ACC112 (cell line): Measurements from ENCODE around the gene ARL8A.

ENCODE experiments used
- H2AFZ ChIP-seq: fragments of 200-600 bp; sonication (generic); one replicate; pipeline ENCODE4 v1.6.0; 2017; ENCODE audit warnings: antibody characterized with exemption, low read length; ENCODE audit not compliant: unreplicated experiment
- H3K27ac ChIP-seq: fragments of 200-600 bp; sonication (generic); 2 replicates; pipeline ENCODE4 v1.5.1; 2014; ENCODE audit warnings: low read depth, mild to moderate bottlenecking, antibody characterized with exemption, low read length, moderate library complexity
- H3K27me3 ChIP-seq: fragments of 200-600 bp; sonication (generic); 2 replicates; pipeline ENCODE4 v1.6.1; 2014; ENCODE audit warnings: mild to moderate bottlenecking, antibody characterized with exemption, low read length, moderate library complexity, mixed read lengths; ENCODE audit not compliant: insufficient read depth
- H3K36me3 ChIP-seq: fragments of 200-600 bp; sonication (generic); 2 replicates; pipeline ENCODE4 v1.6.1; 2016; ENCODE audit warnings: mild to moderate bottlenecking, antibody characterized with exemption, low read length, moderate library complexity, mixed read lengths; ENCODE audit not compliant: insufficient read depth
- H3K4me1 ChIP-seq: fragments of 200-600 bp; sonication (generic); one replicate; pipeline ENCODE4 v1.6.1; 2016; ENCODE audit warnings: low read length, mixed read lengths; ENCODE audit not compliant: insufficient read depth, unreplicated experiment, control insufficient read depth
- H3K4me3 ChIP-seq: fragments of 200-600 bp; sonication (generic); 2 replicates; pipeline ENCODE4 v1.5.1; 2014; ENCODE audit warnings: mild to moderate bottlenecking, low read depth, low read length
- H3K79me2 ChIP-seq: fragments of 200-600 bp; sonication (generic); one replicate; pipeline ENCODE4 v1.6.0; 2016; ENCODE audit warnings: low read length; ENCODE audit not compliant: control insufficient read depth, unreplicated experiment, insufficient read depth

The ARL8A gene

DNA sequence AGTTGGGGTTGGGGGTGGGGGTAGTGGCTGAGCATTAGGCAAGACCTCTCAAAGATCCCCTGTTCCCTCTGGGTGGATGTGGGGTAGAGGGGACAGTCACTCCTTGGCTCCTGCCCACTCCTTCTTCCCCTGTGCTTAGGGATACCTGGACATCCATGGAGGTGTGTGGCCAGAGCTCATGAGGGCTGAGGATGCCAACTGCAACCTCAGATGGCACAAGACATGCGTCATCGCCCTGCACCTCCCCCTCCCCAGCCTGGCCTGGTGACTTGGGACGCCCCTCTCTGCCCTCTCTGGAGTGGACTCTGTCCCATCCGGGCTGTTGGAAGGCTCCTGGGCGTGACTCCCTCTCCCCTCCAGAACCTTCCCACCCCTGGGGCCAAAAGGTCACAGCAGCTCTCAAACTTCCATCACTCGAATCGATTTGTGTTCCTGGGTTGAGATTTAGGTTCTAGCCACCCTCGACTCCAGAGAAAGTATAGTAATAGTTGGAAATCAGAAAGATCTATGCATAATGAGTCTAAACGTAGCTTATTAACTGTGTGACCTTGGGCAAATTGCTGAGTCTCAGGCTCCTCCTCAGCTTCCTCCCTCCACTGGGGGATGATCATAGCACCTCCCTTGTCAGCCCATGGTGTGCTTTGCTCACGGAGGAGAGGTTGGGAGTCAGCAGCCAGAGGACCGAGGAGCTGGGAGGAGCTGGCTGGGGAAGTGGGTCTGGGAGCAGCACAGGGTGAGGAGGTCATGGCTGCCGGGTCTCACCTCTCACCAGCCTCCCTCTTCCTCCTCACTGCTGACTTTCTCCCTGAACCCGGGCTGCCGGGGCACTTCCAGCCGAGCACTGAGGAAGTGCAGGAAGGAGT is 18.1 kb upstream of the ARL8A start:
- Histone ChIP-seq H2AFZ (no peak overlapping the region), H3K27me3 (no peaks in the 10 kb centered on the region), H3K4me3 (no peak overlapping the region), H3K4me1 (no peaks in the 10 kb centered on the region), H3K27ac (no peak overlapping the region), H3K79me2 (no peaks in the 10 kb centered on the region), H3K36me3 (no peaks in the 10 kb centered on the region)

DNA sequence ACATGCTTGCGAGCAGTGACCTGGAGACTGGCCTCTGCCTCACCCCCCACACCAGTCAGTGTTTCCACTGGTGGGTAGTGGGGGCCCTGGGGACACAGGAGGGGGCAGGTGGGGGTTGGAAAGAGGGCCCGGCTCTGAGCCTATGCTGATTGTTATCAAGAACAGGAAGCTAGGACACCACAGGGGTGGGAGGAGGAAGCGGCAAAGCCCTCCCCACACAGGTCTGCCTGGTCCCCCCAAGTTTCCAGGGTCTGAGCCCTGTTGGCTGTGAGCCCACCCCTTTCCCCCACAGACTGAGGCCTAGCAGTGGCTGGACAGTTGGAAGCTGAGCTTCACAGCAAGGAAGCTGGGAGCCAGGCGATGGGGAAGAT is 17.5 kb upstream of the ARL8A start:
- H2AFZ ChIP-seq, result no peak overlapping the region
- no peak overlapping the region for H3K4me3 ChIP-seq
- H3K36me3 ChIP-seq, result no peaks in the 10 kb centered on the region
- no peaks in the 10 kb centered on the region for H3K79me2 ChIP-seq
- H3K27ac ChIP-seq, result no peak overlapping the region
- no peaks in the 10 kb centered on the region for H3K27me3 ChIP-seq
- no peaks in the 10 kb centered on the region for H3K4me1 ChIP-seq

DNA sequence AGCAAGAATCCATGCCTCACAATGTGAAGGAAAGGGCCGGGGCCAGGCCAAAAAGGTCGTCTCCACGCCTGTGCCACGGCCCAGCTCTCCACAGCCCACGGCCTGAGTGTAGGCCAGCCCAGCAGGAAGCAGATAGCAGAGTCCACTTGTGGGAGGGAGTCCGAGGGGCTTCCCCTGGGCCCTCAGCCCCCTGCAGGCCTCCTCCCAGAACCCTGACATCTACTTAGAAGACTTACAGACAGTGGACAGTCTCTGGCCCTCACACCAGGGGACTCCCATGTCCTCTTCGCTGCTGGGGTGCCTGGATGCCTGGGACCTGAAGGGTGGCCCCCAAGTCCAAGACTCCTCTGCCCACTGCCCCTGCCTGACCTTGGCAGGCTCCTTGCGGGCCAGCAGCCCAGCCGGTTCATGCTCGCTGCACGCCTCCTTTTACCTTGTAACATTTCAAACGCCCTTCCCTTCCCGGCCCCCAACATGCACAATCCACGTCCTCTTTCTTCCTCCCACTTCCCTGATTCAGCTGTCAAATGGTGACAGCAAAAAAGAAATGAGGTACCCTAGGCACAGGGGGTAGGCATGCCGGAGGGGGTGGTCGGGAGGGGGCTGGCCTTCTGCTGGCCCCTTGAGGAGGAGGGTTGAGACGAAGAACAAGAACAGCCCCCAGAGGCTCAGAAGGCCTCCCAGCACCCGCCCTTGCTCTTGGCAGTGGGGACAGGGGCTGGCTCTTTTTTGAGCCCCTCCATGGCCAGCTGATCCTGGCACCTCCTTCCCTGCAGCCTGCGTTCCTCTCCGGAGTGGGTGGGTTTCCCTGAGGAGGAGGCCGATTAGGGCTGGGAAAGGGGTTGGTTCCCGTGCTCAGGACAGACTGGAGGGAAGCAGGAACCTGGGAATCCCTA is 16.9 kb upstream of the ARL8A start:
- H3K4me3 ChIP-seq, result no peak overlapping the region
- H3K36me3 ChIP-seq, result no peaks in the 10 kb centered on the region
- H3K4me1 ChIP-seq, result no peaks in the 10 kb centered on the region
- H2AFZ ChIP-seq, result no peak overlapping the region
- H3K79me2 ChIP-seq, result no peaks in the 10 kb centered on the region
- no peaks in the 10 kb centered on the region for H3K27me3 ChIP-seq
- H3K27ac ChIP-seq, result no peak overlapping the region

DNA sequence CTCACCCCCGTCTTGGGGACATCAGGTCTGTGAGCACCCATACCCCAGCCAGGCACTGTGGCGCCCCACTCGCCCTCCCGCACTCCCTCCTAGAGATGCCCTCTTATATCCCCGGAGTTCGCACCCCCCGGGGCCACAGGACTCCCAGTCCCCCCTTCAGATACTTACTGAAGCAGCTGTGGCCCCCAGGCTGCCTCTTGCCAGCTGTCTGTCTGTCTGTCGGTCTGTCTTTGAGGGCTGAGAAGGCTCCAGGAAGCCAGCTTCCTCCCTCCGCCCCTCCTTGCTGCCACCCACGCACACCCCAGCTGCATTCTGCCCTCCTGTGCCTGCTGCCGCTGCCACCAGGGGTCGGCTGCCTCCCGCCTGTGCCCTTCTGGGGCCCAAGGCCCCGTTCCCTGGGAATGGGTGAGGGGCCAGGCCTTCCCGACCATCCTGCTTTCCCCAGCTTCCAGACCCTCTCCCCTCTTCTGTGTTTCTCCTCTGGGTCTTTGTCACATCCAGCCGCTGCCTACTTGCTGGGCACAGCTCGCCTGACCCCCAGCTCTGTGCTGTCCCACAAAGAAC is 15.9 kb upstream of the ARL8A start, which contains the start of gene PTPN7:
TSS of gene PTPN7 (minus strand) at position 226 of the 564 bp plus-strand sequence. CDS start 1,200 bp downstream, outside the sequence.
- no peak within 1 kb of the TSS for H2AFZ ChIP-seq
- no peaks in the 10 kb centered on the region for H3K27me3 ChIP-seq
- no peak within 1 kb of the TSS for H3K27ac ChIP-seq
- H3K79me2 ChIP-seq, result no peaks in the 10 kb centered on the region
- H3K4me3 ChIP-seq, result no peak within 1 kb of the TSS
- H3K4me1 ChIP-seq, result peaks cover 1% of the 10 kb centered on the region
- no peaks in the 10 kb centered on the region for H3K36me3 ChIP-seq

DNA sequence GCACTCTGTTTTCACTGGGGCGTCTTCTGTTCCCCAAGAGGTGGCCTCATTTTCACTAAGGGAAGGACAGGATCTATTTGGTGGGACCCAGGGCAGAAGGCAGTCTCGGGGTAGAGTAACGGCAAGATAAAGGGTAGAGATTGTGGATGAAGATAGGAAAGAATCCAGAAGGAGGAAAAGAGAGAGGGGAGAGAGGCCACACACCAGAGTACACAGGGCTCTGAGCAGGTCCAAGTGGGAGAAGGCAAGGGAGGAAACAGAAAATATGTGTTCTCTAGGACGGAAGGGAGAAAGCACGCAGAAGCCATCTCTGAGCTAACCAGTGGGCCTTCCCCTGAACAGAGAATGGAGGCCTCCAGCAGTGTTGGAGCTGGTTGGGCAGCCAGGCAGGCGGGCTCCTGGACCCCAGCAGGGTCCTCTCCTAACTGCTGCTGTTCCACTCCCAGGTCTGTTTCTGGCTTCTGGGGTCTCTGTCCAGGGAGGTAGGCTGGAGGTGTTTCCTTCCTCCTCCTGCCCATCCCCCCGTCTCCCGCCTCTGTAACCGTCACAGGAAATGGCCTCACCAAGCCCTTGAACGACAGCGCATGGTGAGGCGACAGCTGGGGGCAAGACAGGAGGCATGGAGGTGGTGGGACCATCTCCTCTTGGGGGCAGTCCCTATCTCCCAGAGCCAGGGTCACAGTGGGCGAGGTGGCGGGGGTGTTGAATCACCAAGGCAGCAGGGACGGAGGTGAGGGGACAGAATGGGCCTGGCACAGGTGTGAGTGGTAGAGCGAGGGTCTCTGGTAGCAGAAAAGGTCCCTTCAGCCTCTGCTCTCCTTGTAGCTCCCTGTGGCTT is 15.2 kb upstream of the ARL8A start:
- H2AFZ ChIP-seq, result no peak overlapping the region
- H3K4me1 ChIP-seq, result peaks cover 8% of the 10 kb centered on the region
- H3K79me2 ChIP-seq, result no peaks in the 10 kb centered on the region
- H3K4me3 ChIP-seq, result no peak overlapping the region
- no peaks in the 10 kb centered on the region for H3K27me3 ChIP-seq
- no peak overlapping the region for H3K27ac ChIP-seq
- no peaks in the 10 kb centered on the region for H3K36me3 ChIP-seq

DNA sequence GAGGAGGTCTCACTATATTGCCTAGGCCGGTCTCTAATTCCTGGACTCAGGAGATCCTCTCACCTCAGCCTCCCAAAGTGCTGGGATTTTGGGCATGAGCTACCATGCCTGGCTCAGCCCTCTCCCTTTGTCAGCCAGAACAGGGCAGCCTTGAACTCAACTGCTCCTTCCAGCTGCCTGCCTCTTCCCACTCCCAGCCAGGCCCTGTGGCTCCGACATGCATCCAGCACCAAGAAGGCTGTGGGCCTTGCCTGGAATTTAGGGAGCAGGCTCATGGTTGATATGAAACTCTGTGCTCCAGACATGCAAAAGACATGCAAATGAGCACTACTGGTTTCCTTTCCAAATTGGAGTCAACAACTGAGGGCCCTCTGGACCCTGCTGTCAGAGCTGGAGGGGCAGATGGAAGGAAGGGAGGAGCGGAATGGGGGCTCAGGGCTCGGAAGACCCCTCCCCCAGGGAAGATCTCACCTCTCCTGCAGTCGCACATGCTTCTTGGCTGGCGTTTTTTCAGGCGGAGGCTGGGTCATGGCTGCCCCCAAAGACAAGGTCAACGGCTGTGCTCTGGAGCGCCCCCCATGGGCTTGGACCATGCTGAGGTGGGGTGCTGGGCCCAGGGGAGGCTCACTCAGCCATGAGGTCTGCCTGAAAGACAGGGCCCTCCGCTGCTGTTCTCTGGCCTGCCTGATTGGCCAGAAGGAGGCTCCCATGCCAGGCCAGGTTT is 14.4 kb upstream of the ARL8A start:
- H2AFZ ChIP-seq, result no peak overlapping the region
- peaks cover 8% of the 10 kb centered on the region for H3K4me1 ChIP-seq

DNA sequence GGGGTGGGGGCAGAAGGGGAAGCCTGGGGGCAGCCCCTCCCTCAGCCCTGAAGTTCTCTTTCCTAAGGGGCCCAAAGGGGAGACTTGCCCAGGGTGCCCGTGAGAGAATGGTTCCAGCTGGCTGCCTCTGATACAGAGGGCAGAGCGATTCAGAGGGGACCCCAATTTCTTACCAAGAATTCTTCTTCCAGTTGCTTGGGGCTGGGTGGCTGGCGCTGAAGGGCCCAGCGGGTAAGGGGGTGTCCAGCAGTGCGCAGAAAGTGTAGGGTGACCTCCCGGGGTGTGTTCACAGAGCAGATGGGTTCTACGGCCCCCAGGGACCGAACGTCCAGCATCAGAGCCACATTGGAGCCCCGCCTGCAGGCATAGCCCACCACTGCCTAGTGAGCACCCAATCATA is 13.4 kb upstream of the ARL8A start:
- Histone ChIP-seq H3K4me3 (no peak overlapping the region), H3K27me3 (no peaks in the 10 kb centered on the region), H2AFZ (no peak overlapping the region), H3K27ac (no peak overlapping the region), H3K79me2 (no peaks in the 10 kb centered on the region), H3K36me3 (no peaks in the 10 kb centered on the region), H3K4me1 (peaks cover 8% of the 10 kb centered on the region)

More for the DNA sequence above, 14.4 kb upstream of the ARL8A start:
- H3K27ac ChIP-seq, result no peak overlapping the region
- H3K79me2 ChIP-seq, result no peaks in the 10 kb centered on the region
- H3K4me3 ChIP-seq, result no peak overlapping the region
- H3K27me3 ChIP-seq, result no peaks in the 10 kb centered on the region
- H3K36me3 ChIP-seq, result no peaks in the 10 kb centered on the region

DNA sequence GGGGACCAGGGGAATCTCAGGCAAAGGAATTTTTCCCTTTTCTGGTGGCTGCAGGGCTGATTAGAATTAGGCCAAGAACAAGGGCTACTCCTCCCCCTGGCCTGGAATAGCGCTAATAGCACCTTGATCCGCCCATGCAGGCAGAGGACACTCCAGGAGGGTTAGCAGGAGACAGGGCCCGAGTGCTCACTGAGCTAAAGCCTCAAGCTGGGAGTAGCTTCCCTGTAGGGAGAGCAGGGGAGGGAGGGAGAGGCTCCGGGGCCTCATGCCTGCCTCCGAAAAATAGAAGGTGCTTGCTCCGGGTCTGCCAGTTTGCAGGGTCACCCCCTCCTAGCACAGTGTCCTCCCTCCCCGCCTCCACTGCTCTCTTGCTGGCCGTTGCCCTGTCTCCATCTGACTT is 12.1 kb upstream of the ARL8A start:
- Histone ChIP-seq H3K4me1 (peaks cover 8% of the 10 kb centered on the region), H2AFZ (no peak overlapping the region), H3K4me3 (no peak overlapping the region), H3K36me3 (no peaks in the 10 kb centered on the region), H3K79me2 (no peaks in the 10 kb centered on the region), H3K27me3 (no peaks in the 10 kb centered on the region), H3K27ac (no peak overlapping the region)

DNA sequence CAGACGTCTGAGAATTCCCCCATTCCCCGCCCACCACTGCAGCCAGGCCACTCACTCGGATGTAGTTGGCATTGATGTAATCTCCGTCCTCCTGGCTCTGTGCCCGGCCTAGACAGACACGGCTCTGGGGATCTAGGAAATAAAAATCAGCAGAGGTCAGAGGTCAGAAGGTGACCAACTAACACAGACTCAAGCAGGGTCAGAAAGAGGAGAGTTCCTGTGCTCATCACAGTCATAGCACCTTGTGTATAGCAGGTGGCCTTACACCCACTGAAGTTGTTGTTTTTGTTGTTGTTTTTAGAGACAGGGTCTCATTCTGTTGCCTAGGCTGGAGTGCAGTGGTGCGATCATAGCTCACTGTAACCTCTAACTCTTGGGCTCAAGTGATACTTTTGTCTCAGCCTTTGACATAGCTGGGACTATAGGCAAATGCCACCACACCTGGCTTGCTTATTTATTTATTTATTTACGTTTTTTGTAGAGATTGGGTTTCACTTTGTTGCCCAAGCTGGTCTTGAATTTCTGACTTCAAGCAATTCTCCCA is 11.0 kb upstream of the ARL8A start:
- Histone ChIP-seq H3K27ac (no peak overlapping the region), H3K27me3 (no peaks in the 10 kb centered on the region), H3K79me2 (no peaks in the 10 kb centered on the region), H3K36me3 (no peaks in the 10 kb centered on the region), H2AFZ (no peak overlapping the region), H3K4me1 (peaks cover 8% of the 10 kb centered on the region), H3K4me3 (no peak overlapping the region)
